Caco-2 (cell line): Measurements from ENCODE around the gene EMC1. TPM values are rescaled to one million over a fixed set of nuclear protein-coding genes. Genes with fewer than 3 reads are reported as not detected.
"Not testable (repeated sequence)": the region's sequence is repeated elsewhere in the genome, so short reads cannot be mapped to it uniquely, and the experiment has no call there.

Experiments
- BruUV-seq: library from RNA; stranded (reverse); fragments of 400-500 nt; replicated peaks from 2 replicates; lab custom pipeline; 2021; lab: Mats Ljungman, UMichigan
- CTCF ChIA-PET: fragments of 300-600 bp; sonication (Branson Sonifier 250); formaldehyde crosslinking; loops from one replicate; lab custom pipeline; 2022; ENCODE audit warnings: antibody characterized with exemption; lab: Charles Lee
- POLR2A ChIA-PET: fragments of 300-600 bp; sonication (Branson Sonifier 250); formaldehyde crosslinking; loops from one replicate; lab custom pipeline; 2022; ENCODE audit warnings: antibody characterized with exemption; lab: Charles Lee
- DNase-seq, 2 experiments: peaks; one replicate each; pipeline versions ENCODE4 v3.0.0 to v3.0.0-alpha.2; 2020 to 2022
- H3K27me3 ChIP-seq: replicated peaks from 2 replicates; pipeline ENCODE4 v1.6.0; 2011; ENCODE audit warnings: low read length; ENCODE audit not compliant: control insufficient read depth, insufficient read depth
- H3K36me3 ChIP-seq: 2 replicates; pipeline ENCODE4 v1.5.1; 2011; ENCODE audit warnings: low read length; ENCODE audit not compliant: control insufficient read depth, insufficient read depth
- H3K4me1 ChIP-seq: fragments of 250-450 bp; sonication (Bioruptor Pico); 2 replicates; pipeline ENCODE4 v1.5.1; 2020; ENCODE audit warnings: mild to moderate bottlenecking
- H3K4me3 ChIP-seq: 2 replicates; pipeline ENCODE4 v1.5.1; 2011; ENCODE audit warnings: low read depth, mild to moderate bottlenecking, control low read depth, low read length
- H3K9me3 ChIP-seq: fragments of 250-450 bp; sonication (Bioruptor Pico); 2 replicates; pipeline ENCODE4 v1.5.1; 2020; ENCODE audit warnings: mild to moderate bottlenecking, moderate library complexity
- H3K27ac Mint-ChIP-seq: one replicate; pipeline ENCODE4 v1.8.0; 2022; ENCODE audit warnings: mixed read lengths; ENCODE audit not compliant: unreplicated experiment
- H3K27me3 Mint-ChIP-seq: one replicate; pipeline ENCODE4 v1.8.0; 2022; ENCODE audit warnings: mixed read lengths; ENCODE audit not compliant: insufficient read depth, unreplicated experiment
- H3K36me3 Mint-ChIP-seq: one replicate; pipeline ENCODE4 v1.8.0; 2022; ENCODE audit warnings: mild to moderate bottlenecking, mixed read lengths; ENCODE audit not compliant: insufficient read depth, unreplicated experiment
- H3K4me1 Mint-ChIP-seq: one replicate; pipeline ENCODE4 v1.8.0; 2022; ENCODE audit warnings: low read depth, mixed read lengths; ENCODE audit not compliant: unreplicated experiment
- H3K4me3 Mint-ChIP-seq: one replicate; pipeline ENCODE4 v1.8.0; 2022; ENCODE audit warnings: mild to moderate bottlenecking, moderate library complexity, mixed read lengths; ENCODE audit not compliant: unreplicated experiment
- H3K9me3 Mint-ChIP-seq: one replicate; pipeline ENCODE4 v1.8.0; 2022; ENCODE audit warnings: mixed read lengths; ENCODE audit not compliant: unreplicated experiment
- CTCF ChIP-seq, 2 experiments: fragments of 200-600 bp in 1 of 2; IDR thresholded peaks; 1 replicate in 1 of 2; 2 replicates in 1 of 2; pipeline versions ENCODE4 v1.5.1 to v1.8.0; 2011 to 2022; ENCODE audit warnings: antibody characterized with exemption in 1 of 2, control low read depth in 1 of 2, inconsistent platforms in 1 of 2, low read depth in 1 of 2, low read length in 1 of 2, mild to moderate bottlenecking in 1 of 2, moderate library complexity in 1 of 2; ENCODE audit not compliant: insufficient read depth in 1 of 2, severe bottlenecking in 1 of 2, unreplicated experiment in 1 of 2
- intact Hi-C: fragments of 100-400 bp; cut with micrococcal nuclease; formaldehyde crosslinking; loops from one replicate; pipeline ENCODE4 v1.10.0; 2022; ENCODE audit not compliant: unreplicated experiment
- total RNA-seq: library from RNA; stranded (reverse); gene quantifications from 2 replicates; pipeline ENCODE4 v1.2.3, GENCODE V29; 2022

EMC1 gene
- total RNA-seq, 1 experiment from 2014 or later: 51.5 TPM

GRCh38 chr1:19289244-19289643 is 37.9 kb upstream of the EMC1 start:
- Mint-ChIP-seq H3K27me3 (no peaks in the 10 kb centered on the region), H3K4me3 (peak overlapping the region; percentile 66), H3K36me3 (no peaks in the 10 kb centered on the region), H3K27ac (no peak overlapping the region), H3K9me3 (peaks cover 15% of the 10 kb centered on the region), H3K4me1 (peaks cover 10% of the 10 kb centered on the region)
- Histone ChIP-seq H3K36me3 (no peaks in the 10 kb centered on the region), H3K9me3 (no peaks in the 10 kb centered on the region), H3K4me3 (peak overlapping the region; percentile 53), H3K4me1 (no peaks in the 10 kb centered on the region), H3K27me3 (no peaks in the 10 kb centered on the region)
- ChIA-PET POLR2A (no interaction called here), CTCF (no interaction called here)
- no peak for DNase-seq
- TF ChIP-seq CTCF (IDR thresholded peaks at IDR 0.05; ENCODE audit: insufficient read depth in 1 of 2, low read depth in 1 of 2, low read length in 1 of 2, severe bottlenecking in 1 of 2, unreplicated experiment in 1 of 2): no peak
- no TSS peak for BruUV-seq
- intact Hi-C loops: no loop called here

GRCh38 chr1:19288324-19289241 is 37.3 kb upstream of the EMC1 start, which contains the start of gene AKR7A3:
AKR7A3 (minus strand) TSS chr1:19288770; CDS start chr1:19288709, 61 bp downstream.
- peak within 1 kb of the TSS; percentile 53 for H3K4me3 ChIP-seq
- ChIA-PET POLR2A (interaction anchor here (0.7 kb wide), 1 partner anchor 28 kb away, joined by 3 read pairs; no protein-coding TSS in a partner anchor), CTCF (interaction anchor here (0.6 kb wide), 2 partner anchors 18 to 34 kb away, joined by 3 to 4 read pairs; no protein-coding TSS in a partner anchor)
- peaks cover 10% of the 10 kb centered on the region for H3K4me1 Mint-ChIP-seq
- H3K4me1 ChIP-seq, H3K27me3 ChIP-seq, H3K9me3 ChIP-seq, BruUV-seq, H3K27me3 Mint-ChIP-seq, H3K36me3 Mint-ChIP-seq, H3K27ac Mint-ChIP-seq, H3K36me3 ChIP-seq, intact Hi-C loops: not testable (repeated sequence)
- DNase-seq: peak; percentile 59 to 72
- peak within 1 kb of the TSS; percentile 66 for H3K4me3 Mint-ChIP-seq
- peaks cover 10% of the 10 kb centered on the region for H3K9me3 Mint-ChIP-seq

- Histone ChIP-seq H3K4me3 (no peak overlapping the region), H3K9me3 (no peaks in the 10 kb centered on the region), H3K36me3 (no peaks in the 10 kb centered on the region), H3K27me3 (no peaks in the 10 kb centered on the region), H3K4me1 (no peaks in the 10 kb centered on the region)
- peak overlapping the region; percentile 66 for H3K4me3 Mint-ChIP-seq
- TF ChIP-seq CTCF (IDR thresholded peaks at IDR 0.05; ENCODE audit: insufficient read depth in 1 of 2, low read depth in 1 of 2, low read length in 1 of 2, severe bottlenecking in 1 of 2, unreplicated experiment in 1 of 2): no peak
- intact Hi-C loops: no loop called here
- no peak for DNase-seq
- CTCF ChIA-PET: interaction anchor here (0.6 kb wide), 1 partner anchor 35 kb away, joined by 3 read pairs; no protein-coding TSS in a partner anchor
- H3K27me3 Mint-ChIP-seq: no peaks in the 10 kb centered on the region
- TSS peak; percentile 33 for BruUV-seq
- peaks cover 10% of the 10 kb centered on the region for H3K4me1 Mint-ChIP-seq
- H3K9me3 Mint-ChIP-seq: peaks cover 10% of the 10 kb centered on the region
- H3K27ac Mint-ChIP-seq: no peak overlapping the region
- H3K36me3 Mint-ChIP-seq: no peaks in the 10 kb centered on the region
- POLR2A ChIA-PET: no interaction called here
Measured at GRCh38 chr1:19287436-19288185, 36.3 kb upstream of the EMC1 start.

GRCh38 chr1:19285807-19286206 is 34.5 kb upstream of the EMC1 start:
- H3K9me3 ChIP-seq, H3K27ac Mint-ChIP-seq, DNase-seq, H3K9me3 Mint-ChIP-seq, POLR2A ChIA-PET, H3K36me3 Mint-ChIP-seq, CTCF ChIA-PET, BruUV-seq, H3K27me3 ChIP-seq, H3K4me3 Mint-ChIP-seq, H3K36me3 ChIP-seq, H3K27me3 Mint-ChIP-seq, H3K4me3 ChIP-seq, H3K4me1 ChIP-seq, intact Hi-C loops: not testable (repeated sequence)
- peaks cover 10% of the 10 kb centered on the region for H3K4me1 Mint-ChIP-seq

- BruUV-seq, H3K4me3 Mint-ChIP-seq, H3K27me3 Mint-ChIP-seq, intact Hi-C loops, H3K27me3 ChIP-seq, POLR2A ChIA-PET, H3K4me1 ChIP-seq, CTCF ChIA-PET, H3K36me3 ChIP-seq, H3K36me3 Mint-ChIP-seq, DNase-seq, H3K9me3 ChIP-seq, H3K9me3 Mint-ChIP-seq, H3K27ac Mint-ChIP-seq, H3K4me3 ChIP-seq: not testable (repeated sequence)
- peaks cover 10% of the 10 kb centered on the region for H3K4me1 Mint-ChIP-seq
Measured at GRCh38 chr1:19285366-19285765, 34.0 kb upstream of the EMC1 start.
